HG03103 (cell line): ENCODE measurements around the gene MED23.

Experiments
- ATAC-seq: cut with Tn5 transposase; IDR thresholded peaks from one replicate; pipeline ENCODE4 v1.9.1; 2021; ENCODE audit warnings: low read depth; ENCODE audit not compliant: unreplicated experiment

Gene MED23

GRCh38 chr6:131524695-131525336 lies 103.2 kb downstream of the MED23 start:
- ATAC-seq = no peak

- ATAC-seq = no peak
Measured at GRCh38 chr6:131523988-131524673, 103.9 kb downstream of the MED23 start.
